NT2/D1 (cell line): Measurements from ENCODE around the gene SLC24A3.

Source experiments
- DNase-seq: peaks from one replicate; pipeline ENCODE4 v3.0.0-alpha.2; 2011; ENCODE audit warnings: low read depth, low spot score
- H3K27me3 ChIP-seq: 2 replicates; pipeline ENCODE4 v1.6.0; 2011; ENCODE audit warnings: mild to moderate bottlenecking; ENCODE audit not compliant: insufficient read length, insufficient read depth
- H3K36me3 ChIP-seq: 2 replicates; pipeline ENCODE4 v1.6.1; 2011; ENCODE audit warnings: mild to moderate bottlenecking, low read length, mixed read lengths; ENCODE audit not compliant: insufficient read depth, insufficient read length
- H3K4me1 ChIP-seq: 2 replicates; pipeline ENCODE4 v1.5.1; 2011; ENCODE audit not compliant: insufficient read depth, insufficient read length
- H3K4me3 ChIP-seq: 2 replicates; pipeline ENCODE4 v1.5.1; 2011; ENCODE audit warnings: low read depth; ENCODE audit not compliant: insufficient read length
- H3K9ac ChIP-seq: 2 replicates; pipeline ENCODE4 v1.6.0; 2011; ENCODE audit warnings: low read depth; ENCODE audit not compliant: insufficient read length
- H3K9me3 ChIP-seq: 2 replicates; pipeline ENCODE4 v1.5.1; 2011; ENCODE audit warnings: mild to moderate bottlenecking, low read length; ENCODE audit not compliant: insufficient read depth
- SUZ12 ChIP-seq: IDR thresholded peaks from 2 replicates; pipeline ENCODE4 v1.6.1; 2011; ENCODE audit not compliant: insufficient read length, insufficient read depth; ENCODE audit errors: extremely low read depth
- YY1 ChIP-seq: IDR thresholded peaks from 2 replicates; pipeline ENCODE4 v1.6.1; 2011; ENCODE audit not compliant: insufficient read length, insufficient read depth
- ZNF274 ChIP-seq: IDR thresholded peaks from 2 replicates; pipeline ENCODE4 v1.6.1; 2011; ENCODE audit warnings: mild to moderate bottlenecking, low read depth, low read length

Gene SLC24A3

GRCh38 chr20:19710336-19711120 lies 498.1 kb downstream of the SLC24A3 start:
- Histone ChIP-seq H3K4me3 (no peak overlapping the region), H3K4me1 (peaks cover 2% of the 10 kb centered on the region)

GRCh38 chr20:19711126-19711525 lies 498.7 kb downstream of the SLC24A3 start:
- TF ChIP-seq YY1 (no peak), SUZ12 (no peak), ZNF274 (no peak)
- Histone ChIP-seq H3K9me3 (no peaks in the 10 kb centered on the region), H3K9ac (no peak overlapping the region), H3K4me1 (peaks cover 2% of the 10 kb centered on the region), H3K4me3 (no peak overlapping the region), H3K27me3 (no peaks in the 10 kb centered on the region), H3K36me3 (no peaks in the 10 kb centered on the region)
- DNase-seq: no peak

More at GRCh38 chr20:19710336-19711120, 498.1 kb downstream of the SLC24A3 start:
- no peaks in the 10 kb centered on the region for H3K36me3 ChIP-seq
- no peaks in the 10 kb centered on the region for H3K27me3 ChIP-seq
- DNase-seq: no peak
- H3K9ac ChIP-seq: no peak overlapping the region
- TF ChIP-seq ZNF274 (no peak), SUZ12 (no peak), YY1 (no peak)
- no peaks in the 10 kb centered on the region for H3K9me3 ChIP-seq

- no peak for TF ChIP-seq ZNF274
- no peak for TF ChIP-seq YY1
- TF ChIP-seq SUZ12: no peak
- Histone ChIP-seq H3K27me3 (no peaks in the 10 kb centered on the region), H3K36me3 (no peaks in the 10 kb centered on the region), H3K4me3 (no peak overlapping the region), H3K4me1 (peaks cover 2% of the 10 kb centered on the region), H3K9ac (no peak overlapping the region), H3K9me3 (0 out of 2 replicates have a peak, but pooled peaks cover 8% of the 10 kb centered on the region)
- no peak for DNase-seq
These were observed 500.3 kb downstream of the SLC24A3 start for GRCh38 chr20:19712721-19713260.

DNA sequence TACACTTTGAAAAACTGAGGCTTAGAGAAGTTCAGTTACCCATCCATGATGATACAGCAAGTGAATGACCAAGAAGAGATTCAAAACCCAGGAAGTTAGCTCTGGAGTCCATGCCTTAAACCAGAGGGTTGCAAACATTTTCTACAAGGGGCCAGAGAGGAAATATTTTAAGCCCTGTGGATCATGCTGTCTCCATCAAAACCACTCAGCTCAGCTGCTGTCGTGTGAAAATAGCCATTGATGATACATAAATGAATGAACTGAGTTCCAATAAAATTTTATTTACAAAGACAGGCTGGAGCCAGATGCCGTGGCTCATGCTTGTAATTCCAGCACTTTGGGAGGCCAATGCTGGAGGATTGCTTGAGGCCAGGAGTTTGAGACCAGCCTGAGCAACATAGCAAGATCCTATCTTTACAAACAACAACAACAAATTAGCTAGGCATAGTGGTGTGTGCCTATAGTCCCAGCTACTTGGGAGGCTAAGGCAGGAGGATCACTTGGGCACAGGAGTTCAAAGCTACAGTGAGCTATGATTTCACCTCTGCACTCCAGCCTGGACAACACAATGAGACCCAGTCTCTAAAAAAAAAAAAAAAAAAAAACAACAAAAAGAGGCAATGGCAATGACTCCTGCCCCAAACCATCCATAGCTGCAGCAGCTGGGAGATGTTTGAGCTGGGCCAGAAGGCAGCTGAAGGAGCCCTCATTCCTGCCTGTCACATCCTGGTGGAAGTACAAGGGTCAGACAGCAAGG lies 501.6 kb downstream of the SLC24A3 start:
- Histone ChIP-seq H3K4me1 (peaks cover 2% of the 10 kb centered on the region), H3K4me3 (no peak overlapping the region), H3K27me3 (no peaks in the 10 kb centered on the region)

GRCh38 chr20:19714579-19714840 lies 502.1 kb downstream of the SLC24A3 start:
- no peak overlapping the region for H3K4me3 ChIP-seq
- H3K36me3 ChIP-seq: no peaks in the 10 kb centered on the region
- H3K9ac ChIP-seq: no peak overlapping the region
- no peak for DNase-seq
- peaks cover 2% of the 10 kb centered on the region for H3K4me1 ChIP-seq
- H3K9me3 ChIP-seq: 0 out of 2 replicates have a peak, but pooled peaks cover 8% of the 10 kb centered on the region
- TF ChIP-seq ZNF274: no peak
- no peak for TF ChIP-seq SUZ12
- TF ChIP-seq YY1: no peak
- no peaks in the 10 kb centered on the region for H3K27me3 ChIP-seq

More for the DNA sequence above, 501.6 kb downstream of the SLC24A3 start:
- Histone ChIP-seq H3K36me3 (no peaks in the 10 kb centered on the region), H3K9me3 (0 out of 2 replicates have a peak, but pooled peaks cover 8% of the 10 kb centered on the region), H3K9ac (no peak overlapping the region)
- no peak for TF ChIP-seq ZNF274
- TF ChIP-seq YY1: no peak
- no peak for TF ChIP-seq SUZ12
- no peak for DNase-seq

DNA sequence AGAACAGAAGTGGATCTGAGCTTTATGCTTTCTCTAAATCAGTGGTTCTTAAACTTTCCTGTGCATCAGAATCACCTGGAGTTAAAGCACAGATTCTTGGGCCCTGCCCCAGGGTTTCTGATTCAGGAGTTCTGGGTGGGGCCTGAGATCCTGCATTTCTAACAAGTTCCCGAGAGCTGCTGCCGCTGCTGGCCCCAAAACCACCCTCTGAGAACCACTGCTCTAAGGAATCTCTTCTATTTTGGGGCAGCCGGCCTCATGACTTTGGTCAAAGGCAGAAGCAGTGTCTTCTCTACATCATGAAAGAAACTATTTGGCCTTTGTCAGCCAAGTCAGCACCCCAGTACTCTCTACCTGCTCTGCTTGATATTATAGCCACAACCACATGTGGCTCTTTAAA lies 503.5 kb downstream of the SLC24A3 start:
- Histone ChIP-seq H3K36me3 (no peaks in the 10 kb centered on the region), H3K27me3 (no peaks in the 10 kb centered on the region), H3K4me3 (no peak overlapping the region), H3K9ac (no peak overlapping the region), H3K4me1 (peaks cover 1% of the 10 kb centered on the region), H3K9me3 (0 out of 2 replicates have a peak, but pooled peaks cover 8% of the 10 kb centered on the region)
- DNase-seq: no peak
- no peak for TF ChIP-seq ZNF274

DNA sequence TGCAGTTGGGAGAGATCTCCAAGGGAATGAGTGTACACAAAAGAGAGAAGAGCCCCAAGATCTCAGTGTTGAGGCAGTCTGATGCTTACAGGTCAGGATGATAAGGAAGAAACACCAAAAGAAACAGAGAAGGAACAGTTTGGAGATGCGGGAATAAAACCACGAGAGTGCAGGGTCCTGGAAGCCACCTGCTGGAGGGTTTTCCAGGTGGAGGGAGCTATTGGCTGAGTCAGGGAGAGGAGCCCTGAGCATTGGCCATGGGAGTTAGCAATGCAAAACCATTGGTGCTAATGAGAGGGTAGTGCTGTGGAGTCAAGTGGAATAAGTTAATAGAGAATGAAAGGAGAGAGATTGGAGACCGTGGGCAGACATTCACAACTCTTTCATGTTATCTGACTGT lies 506.4 kb downstream of the SLC24A3 start:
- H3K9me3 ChIP-seq: 0 out of 2 replicates have a peak, but pooled peaks cover 8% of the 10 kb centered on the region
- no peak for TF ChIP-seq YY1
- TF ChIP-seq SUZ12: no peak
- TF ChIP-seq ZNF274: no peak
- H3K27me3 ChIP-seq: no peaks in the 10 kb centered on the region
- no peak overlapping the region for H3K9ac ChIP-seq
- H3K36me3 ChIP-seq: no peaks in the 10 kb centered on the region
- no peak for DNase-seq
- H3K4me1 ChIP-seq: no peaks in the 10 kb centered on the region
- H3K4me3 ChIP-seq: no peak overlapping the region
